ENCODE results near the gene PTPN5.

The PTPN5 gene

DNA sequence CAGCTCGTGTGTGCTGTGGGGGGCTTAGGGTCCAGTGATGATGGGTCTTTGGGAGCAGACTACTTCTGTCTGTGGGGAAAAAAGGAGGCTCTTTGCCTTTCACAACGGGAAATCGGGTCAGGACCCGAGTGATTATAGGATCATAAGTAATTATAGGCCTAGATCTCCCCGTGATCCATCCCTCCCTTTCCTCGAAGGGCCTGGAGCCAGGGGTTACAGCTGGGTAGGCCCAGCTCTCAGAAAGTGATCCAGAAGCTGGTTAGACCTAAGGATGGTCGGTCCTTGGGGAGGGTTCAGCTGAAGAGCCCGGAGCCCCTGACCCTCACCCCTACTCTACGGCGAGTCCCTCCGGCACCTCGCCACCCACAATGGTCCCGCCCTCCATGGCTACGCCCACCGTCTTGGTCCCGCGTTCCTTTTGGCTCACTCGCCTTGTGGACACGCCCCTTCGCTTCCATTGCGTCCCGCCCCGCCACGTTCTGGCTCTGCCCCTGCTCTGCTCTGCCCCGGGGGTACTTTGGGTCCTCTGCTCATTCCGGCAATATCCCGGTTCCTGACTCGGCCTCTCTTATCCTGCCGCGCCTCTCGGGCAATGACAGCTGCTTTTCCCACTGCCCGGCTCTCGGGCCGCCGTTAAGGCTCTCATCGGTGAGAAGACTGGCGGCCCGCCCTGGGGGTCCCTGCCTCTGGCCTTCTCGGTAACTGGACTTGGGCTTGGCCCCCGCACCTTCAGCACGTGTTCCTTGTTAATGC, 70.6 kb downstream of the PTPN5 start:
- TF ChIP-seq GATA2 (IDR thresholded peaks at IDR 0.05; ENCODE audit: low read depth, low read length) (no peak), GATA3 (IDR thresholded peaks at IDR 0.05; ENCODE audit: low read depth, low read length) (no peak)

DNA sequence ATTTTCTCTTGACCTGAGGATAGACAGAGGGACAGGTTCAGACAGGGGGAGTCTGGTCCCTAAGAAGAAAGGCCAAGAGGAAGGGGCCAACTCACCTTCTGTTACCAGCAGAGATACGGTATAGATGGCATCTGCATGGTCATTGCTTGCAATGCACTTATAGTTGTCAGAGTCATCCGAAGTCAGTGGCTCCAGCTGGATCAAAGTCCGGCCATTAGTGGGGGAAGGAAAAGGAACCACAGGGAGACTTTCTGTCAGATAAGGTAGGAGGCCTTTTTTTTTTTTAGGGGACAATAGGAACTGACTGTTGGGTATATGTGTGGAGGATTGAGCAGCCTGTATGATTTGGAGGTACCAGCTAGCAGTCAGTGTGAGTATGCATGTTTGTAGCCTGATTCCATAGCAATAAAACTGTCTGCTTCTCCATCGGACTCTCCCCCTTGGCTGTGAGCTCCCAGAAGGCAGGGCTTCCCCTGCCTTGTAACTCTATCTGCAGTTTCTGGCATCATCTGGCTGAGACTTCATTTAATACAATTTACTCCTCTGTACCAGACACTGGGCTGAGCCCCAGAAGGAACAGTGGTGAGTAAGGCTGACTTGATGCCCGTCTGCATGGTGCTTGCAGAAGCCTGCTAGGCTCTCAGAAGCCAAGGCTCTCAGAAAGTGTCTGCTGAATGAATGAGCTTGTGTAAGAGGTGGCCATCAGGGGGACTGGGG, 71.3 kb downstream of the PTPN5 start:
- TF ChIP-seq GATA2 (IDR thresholded peaks at IDR 0.05; ENCODE audit: low read depth, low read length) (no peak), GATA3 (IDR thresholded peaks at IDR 0.05; ENCODE audit: low read depth, low read length) (no peak)

DNA sequence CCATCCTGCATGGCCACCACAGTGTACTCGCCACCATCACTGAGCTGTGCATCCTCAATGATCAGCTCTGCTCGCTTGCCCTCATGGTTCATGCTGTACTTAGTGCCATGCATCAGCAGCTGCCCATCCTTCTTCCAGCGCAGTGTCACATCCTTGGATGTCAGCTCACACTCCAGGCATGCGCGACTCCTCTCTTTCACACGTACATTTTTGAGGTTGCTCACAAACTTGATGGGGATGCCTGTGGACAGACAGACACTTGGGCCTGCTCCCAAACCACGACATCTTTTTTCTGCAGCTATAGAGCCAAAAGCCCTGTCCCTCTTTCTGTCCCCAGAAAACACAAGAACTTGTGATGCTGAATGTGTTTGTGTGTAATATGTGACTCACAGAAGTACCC, 76.1 kb downstream of the PTPN5 start:
- TF ChIP-seq GATA2 (IDR thresholded peaks at IDR 0.05; ENCODE audit: low read depth, low read length) (no peak), GATA3 (IDR thresholded peaks at IDR 0.05; ENCODE audit: low read depth, low read length) (no peak)

DNA sequence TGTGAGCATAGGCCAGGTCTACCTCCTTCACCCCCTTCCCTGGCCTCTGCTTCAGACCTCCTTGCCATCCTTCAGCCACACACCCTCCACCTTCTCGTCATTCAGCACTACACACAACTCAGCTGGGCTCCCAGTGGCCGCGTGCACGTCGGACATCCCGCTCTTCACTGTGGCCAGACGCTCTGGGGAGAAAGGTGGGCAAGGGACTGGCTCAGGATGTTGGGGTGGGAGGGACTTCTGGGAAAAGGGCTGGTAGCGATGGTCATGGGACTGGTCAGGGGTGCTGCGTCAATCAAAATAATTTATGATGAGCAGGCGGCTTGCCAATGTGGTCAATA, 77.2 kb downstream of the PTPN5 start:
- TF ChIP-seq GATA2 (IDR thresholded peaks at IDR 0.05; ENCODE audit: low read depth, low read length) (no peak), GATA3 (IDR thresholded peaks at IDR 0.05; ENCODE audit: low read depth, low read length) (no peak)

DNA sequence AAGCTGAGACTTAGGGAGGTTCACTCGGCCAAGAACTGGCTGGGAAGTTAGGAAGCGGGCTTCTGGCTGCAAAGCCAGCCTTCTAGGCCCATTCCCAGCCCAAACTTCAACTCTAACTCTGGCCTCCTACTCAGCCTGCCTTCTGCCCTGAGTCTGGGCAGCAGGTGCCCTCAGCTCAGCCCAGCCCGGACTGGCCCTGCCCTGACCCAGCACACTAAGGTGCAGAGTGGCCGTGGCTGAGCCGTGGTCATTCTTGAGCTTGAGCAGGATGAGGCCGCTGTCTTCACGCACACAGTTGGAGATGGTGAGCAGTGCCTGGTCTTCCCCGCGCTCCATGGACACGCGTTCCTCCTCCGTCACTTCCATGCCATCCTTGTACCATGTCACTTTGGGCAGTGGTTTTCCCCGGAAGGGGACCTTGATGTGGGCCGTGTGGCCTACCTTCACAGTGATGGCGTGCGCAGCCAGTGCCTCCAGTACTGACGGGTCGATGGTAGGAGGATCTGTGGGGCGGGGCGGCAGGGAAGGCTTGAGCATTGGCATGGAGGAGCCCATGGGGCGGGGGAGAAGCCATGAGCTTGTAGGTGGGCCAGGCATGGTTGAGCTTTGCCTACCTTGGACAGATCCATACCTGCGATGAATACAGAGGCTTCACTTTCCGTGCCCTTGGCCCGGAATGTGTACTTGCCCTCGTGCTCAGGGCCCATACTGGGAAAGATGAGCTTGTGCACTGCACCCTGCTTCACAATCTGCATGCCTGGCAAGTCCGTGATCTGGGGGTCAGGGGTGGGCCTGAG, 77.8 kb downstream of the PTPN5 start:
- TF ChIP-seq GATA3 (IDR thresholded peaks at IDR 0.05; ENCODE audit: low read depth, low read length), result no peak
- no peak for TF ChIP-seq GATA2 (IDR thresholded peaks at IDR 0.05; ENCODE audit: low read depth, low read length)

DNA sequence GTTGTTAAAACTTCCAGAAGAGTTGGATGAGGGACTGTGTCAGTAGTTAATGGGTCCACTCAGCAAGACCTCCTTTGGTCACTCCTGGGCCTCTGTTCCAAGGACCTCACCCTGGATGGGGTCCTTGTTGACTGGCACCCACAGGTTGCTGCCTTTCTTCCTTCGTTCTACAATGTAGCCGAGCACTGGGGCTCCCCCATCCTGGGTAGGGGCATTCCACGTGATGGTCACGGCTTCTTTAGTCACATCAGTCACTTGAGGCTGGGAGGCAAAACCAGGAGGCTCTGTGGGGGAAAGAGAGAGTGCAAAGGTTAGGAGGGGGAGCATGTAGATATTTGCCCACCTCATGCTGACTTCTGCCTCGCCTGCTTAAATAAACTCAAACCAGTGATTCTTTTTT, 81.1 kb downstream of the PTPN5 start:
- TF ChIP-seq GATA3 (IDR thresholded peaks at IDR 0.05; ENCODE audit: low read depth, low read length) (no peak), GATA2 (IDR thresholded peaks at IDR 0.05; ENCODE audit: low read depth, low read length) (no peak)

DNA sequence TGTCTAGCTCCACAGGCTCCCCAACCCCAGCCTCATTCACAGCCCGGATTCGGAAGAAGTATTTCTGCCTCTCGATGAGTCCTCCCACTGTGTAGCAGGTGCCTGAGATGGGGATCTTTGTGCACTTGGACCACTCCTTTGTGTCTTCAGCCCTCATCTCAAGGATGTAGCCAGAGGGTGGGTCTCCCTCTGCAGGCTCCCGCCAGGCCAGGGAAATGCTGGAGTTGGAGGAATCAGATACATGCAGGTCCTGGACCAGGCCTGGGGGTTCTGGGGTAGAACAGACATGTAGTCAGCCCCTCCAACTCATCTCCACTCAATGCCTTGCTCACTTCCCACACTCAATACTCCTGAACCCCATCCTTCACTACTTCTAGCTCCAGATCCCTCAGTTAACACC, 82.2 kb downstream of the PTPN5 start:
- TF ChIP-seq GATA2 (IDR thresholded peaks at IDR 0.05; ENCODE audit: low read depth, low read length), result no peak
- TF ChIP-seq GATA3 (IDR thresholded peaks at IDR 0.05; ENCODE audit: low read depth, low read length), result no peak

DNA sequence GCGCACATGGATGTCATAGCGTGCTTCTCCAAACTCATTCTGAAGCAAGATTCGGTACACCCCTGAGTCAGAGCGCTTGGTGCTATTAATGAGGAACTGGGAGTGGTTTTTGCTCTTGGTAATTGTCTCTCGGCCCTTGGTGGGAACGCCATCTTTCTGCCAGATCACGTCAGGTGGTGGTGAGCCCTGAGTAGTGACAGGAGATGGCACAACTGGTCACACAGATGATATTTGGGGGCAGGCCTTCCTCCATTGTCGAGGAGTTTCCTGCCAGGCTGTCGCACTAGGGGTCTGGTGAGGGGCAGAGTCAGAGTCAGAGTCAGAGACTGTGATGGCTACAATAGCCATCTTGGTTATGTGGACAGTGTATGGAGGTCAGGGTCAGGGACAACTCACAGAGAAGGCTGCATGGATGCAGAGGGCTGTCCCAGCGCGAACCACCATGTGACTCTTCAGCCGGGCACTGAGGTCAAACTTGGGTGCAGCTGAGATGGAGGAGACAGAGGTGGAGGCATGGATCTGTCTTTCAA, 83.7 kb downstream of the PTPN5 start:
- TF ChIP-seq GATA2 (IDR thresholded peaks at IDR 0.05; ENCODE audit: low read depth, low read length) (no peak), GATA3 (IDR thresholded peaks at IDR 0.05; ENCODE audit: low read depth, low read length) (no peak)

DNA sequence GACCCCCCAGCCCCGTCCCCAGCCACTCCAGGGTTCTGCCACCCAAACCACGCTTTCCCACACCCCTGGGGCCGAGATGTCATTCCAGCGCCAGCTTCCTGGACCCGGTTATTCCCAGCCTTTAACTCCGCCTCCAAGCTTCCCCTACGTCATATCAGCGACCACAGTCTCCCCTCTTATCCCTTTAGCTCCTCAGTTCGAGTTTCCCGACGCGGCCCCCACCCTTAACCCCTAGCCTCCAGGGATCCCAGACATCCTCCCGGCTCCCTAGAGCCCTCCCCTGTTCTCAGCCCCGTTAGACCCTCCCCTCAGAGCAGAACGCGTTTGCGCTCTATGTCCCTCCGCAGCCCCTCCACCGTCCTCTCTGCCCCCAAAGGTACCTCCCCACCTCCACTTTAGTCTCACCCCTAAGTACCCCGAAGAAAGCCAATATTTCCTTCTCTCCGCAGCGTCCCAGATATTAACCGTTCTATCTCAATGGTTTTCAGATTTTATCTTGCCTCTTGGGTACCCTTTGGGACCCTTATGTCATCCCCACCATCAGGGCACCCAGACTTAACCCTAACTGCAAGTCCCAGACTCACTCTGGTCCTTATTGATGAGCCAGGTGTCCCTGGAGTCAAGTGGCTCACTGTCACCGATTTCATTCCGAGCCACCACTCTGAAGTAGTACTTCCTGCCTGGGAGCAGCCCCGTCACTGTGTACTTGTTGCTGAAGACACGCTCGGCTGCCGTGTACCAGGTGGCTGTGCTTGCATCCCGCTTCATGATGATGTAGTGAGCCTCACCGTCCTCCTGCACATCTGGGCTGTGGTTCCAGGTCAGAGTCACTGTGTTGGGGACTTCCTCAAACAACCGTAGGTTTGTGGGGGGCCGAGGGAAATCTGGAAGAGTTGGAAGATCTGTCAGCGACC, 85.0 kb downstream of the PTPN5 start:
- TF ChIP-seq GATA3 (IDR thresholded peaks at IDR 0.05; ENCODE audit: low read depth, low read length), result no peak
- no peak; the same call in 1 of the 2 replicates for TF ChIP-seq GATA2 (IDR thresholded peaks at IDR 0.05; ENCODE audit: low read depth, low read length)

DNA sequence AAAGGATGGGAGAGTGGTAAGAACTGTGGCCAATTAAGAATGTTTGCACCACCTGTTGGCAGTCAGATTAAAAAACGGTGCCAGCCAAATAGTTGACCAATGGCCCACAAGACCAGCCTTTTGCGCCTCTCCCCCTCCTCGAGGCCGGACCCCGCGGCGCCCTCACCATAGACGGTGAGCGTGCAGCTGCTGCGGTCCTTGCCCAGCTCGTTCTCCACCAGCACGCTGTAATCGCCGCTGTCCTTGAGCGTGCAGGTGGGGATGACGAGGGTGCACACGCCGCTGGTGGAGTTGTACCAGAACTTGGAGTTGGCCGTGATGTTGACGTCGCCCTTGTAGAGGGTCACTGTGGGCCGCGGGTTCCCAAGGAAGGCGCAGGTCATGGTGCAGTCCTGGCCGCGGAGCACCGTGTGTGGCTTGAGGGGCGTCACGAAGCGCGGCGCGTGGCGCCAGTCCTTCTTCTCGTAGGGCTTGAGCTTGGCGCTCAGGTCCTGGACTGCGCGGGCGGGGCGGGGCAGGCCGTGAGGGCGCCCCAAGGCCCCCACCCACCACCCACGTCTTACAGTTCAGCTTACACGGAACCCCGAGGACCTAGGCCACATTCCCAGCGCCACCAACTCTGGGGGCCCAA, 85.8 kb downstream of the PTPN5 start:
- no peak for TF ChIP-seq GATA3 (IDR thresholded peaks at IDR 0.05; ENCODE audit: low read depth, low read length)
- TF ChIP-seq GATA2 (IDR thresholded peaks at IDR 0.05; ENCODE audit: low read depth, low read length), result no peak

DNA sequence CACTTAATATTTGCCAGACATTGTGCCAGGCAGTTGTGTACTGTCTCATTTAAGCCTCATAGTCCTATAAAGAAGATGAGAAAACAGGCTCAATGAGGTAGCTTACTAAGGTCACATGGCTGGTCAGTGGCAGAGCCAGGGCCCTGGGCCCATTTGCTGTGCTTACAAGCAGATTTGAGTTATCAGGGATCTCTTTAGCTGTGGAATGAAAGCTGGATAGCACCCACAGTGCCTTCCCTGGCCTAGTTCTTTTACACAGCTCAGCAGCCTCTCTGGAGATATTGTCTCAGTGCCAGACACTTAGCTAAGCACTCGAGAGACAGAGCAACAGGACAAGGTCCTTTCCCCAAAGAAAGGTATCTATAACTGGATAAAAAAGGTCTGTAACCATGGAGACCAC, 86.9 kb downstream of the PTPN5 start:
- TF ChIP-seq GATA3 (IDR thresholded peaks at IDR 0.05; ENCODE audit: low read depth, low read length), result no peak

DNA sequence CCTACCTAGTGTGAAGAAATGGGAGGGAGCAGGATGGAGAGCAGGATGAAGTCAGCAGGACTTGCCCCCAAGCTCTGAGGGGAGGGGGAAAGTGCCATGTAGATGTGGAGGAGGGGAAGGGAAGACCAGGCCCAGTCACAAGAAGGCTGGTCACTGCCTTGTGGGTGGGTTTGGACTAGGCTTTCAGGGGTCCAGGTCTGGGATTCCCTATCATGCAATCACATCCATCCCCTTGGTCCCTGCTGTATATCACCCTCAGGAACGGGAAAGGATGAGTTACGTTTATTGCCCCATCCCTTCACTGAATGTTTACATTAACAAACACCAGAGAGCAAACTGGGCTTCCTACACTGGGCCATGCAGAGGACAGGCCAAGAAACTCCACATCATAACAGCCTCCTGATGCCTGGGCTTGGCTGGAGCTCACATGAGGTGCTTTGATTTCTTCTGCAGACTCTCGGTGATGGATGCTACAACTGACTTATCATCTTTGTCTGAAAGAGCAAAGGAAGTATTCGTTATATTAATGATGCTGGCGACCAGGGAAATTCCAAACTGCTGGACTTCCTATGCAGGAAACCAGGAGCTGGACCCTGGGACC, 87.5 kb downstream of the PTPN5 start:
- no peak for TF ChIP-seq GATA3 (IDR thresholded peaks at IDR 0.05; ENCODE audit: low read depth, low read length)
- no peak for TF ChIP-seq GATA2 (IDR thresholded peaks at IDR 0.05; ENCODE audit: low read depth, low read length)

Measured in SH-SY5Y (cell line).